Stimulated activated effector memory CD8-positive, alpha-beta T cell treated with anti-CD3 and anti-CD28 coated beads, Interleukin-12 subunit alpha, Interleukin-12 subunit beta, amount 100 ng/mL, for 72 hours (primary cell): ENCODE measurements around the gene CX3CR1.
"Not testable (repeated sequence)": the region's sequence is repeated elsewhere in the genome, so short reads cannot be mapped to it uniquely, and the experiment has no call there.

Experiments
- ATAC-seq: fragments of 150-1000 bp; cut with Tn5 transposase; 2 replicates; pipeline ENCODE4 v1.10.0; 2021
- DNase-seq, 2 donors: peaks; one replicate each; pipeline ENCODE4 v3.0.0; 2021 to 2022; ENCODE audit warnings: low spot score in 2 of 2
- H3K27ac Mint-ChIP-seq: one replicate; pipeline ENCODE4 v1.8.0; 2022; ENCODE audit warnings: mild to moderate bottlenecking, mixed read lengths
- H3K36me3 Mint-ChIP-seq: one replicate; pipeline ENCODE4 v1.8.0; 2022; ENCODE audit warnings: mild to moderate bottlenecking, mixed read lengths
- H3K4me1 Mint-ChIP-seq: one replicate; pipeline ENCODE4 v1.8.0; 2022; ENCODE audit warnings: mixed read lengths
- H3K4me3 Mint-ChIP-seq: one replicate; pipeline ENCODE4 v1.8.0; 2022; ENCODE audit warnings: mild to moderate bottlenecking, mixed read lengths
- H3K9me3 Mint-ChIP-seq: one replicate; pipeline ENCODE4 v1.8.0; 2022; ENCODE audit warnings: mixed read lengths

The CX3CR1 gene

DNA sequence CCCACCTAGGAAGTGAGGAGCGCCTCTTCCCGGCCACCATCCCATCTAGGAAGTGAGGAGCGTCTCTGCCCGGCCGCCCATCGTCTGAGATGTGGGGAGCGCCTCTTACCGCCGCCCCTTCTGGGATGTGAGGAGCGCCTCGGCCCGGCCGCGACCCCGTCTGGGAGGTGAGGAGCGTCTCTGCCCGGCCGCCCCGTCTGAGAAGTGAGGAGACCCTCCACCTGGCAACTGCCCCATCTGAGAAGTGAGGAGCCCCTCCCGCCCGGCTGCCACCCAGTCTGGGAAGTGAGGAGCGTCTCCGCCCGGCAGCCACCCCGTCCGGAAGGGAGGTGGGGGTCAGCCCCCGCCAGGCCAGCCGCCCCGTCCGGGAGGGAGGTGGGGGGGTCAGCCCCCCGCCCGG is 52.2 kb downstream of the CX3CR1 start:
- not testable (repeated sequence) for H3K4me3 Mint-ChIP-seq, H3K9me3 Mint-ChIP-seq, H3K36me3 Mint-ChIP-seq, H3K27ac Mint-ChIP-seq, ATAC-seq, DNase-seq
- peaks cover 35% of the 10 kb centered on the region for H3K4me1 Mint-ChIP-seq

DNA sequence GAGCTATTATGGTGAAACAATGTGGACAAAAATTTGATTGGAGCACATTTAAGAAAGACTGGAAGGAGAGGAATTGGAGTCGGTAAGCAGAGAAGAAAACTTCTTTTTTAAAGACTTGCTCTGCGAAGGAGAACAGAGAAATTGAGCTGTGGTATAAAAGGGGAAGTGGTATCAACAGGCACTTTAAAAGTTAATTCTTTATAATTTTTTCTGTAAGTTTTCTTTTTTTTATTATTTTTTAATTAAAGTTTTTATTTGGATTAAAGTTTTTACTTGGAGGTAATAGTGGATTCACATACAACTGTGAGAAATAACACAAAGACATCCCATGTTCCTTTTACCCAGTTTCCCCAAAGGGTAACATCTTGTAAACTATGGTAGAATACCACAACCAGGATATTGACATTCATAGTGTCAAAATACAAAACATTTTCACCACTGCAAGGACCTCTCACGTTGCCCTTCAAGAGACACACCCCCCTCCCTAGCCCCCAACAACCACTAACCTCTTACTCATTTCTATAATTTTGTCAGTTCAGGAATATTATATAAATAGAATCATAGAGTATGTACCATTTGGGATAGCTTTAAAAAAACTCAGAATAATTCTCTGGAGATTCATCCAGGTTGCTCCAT is 53.6 kb downstream of the CX3CR1 start:
- no peaks in the 10 kb centered on the region for H3K9me3 Mint-ChIP-seq
- H3K4me3 Mint-ChIP-seq: no peak overlapping the region
- no peak for DNase-seq
- H3K4me1 Mint-ChIP-seq: peaks cover 34% of the 10 kb centered on the region
- peak; percentile 45 for ATAC-seq
- H3K36me3 Mint-ChIP-seq: no peaks in the 10 kb centered on the region
- no peak overlapping the region for H3K27ac Mint-ChIP-seq

DNA sequence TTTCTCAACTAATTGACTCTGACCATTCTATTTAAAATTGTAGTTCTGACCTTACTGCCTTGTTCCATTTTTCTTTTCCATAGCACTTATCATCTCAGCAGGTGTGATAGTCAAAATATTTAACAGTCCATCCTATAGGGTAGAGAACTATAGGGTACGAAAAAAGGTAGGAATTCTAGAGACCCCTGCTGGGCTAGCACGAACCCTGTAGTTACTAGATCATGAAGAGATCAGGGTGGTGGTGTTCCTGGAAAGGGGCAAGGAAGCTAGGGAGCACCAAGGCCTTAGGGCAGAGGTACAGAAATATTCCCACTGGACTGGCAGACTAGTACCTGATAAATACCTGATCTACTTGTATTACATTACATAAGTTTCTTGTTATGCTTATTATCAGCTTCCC is 55.5 kb downstream of the CX3CR1 start:
- Mint-ChIP-seq H3K36me3 (no peaks in the 10 kb centered on the region), H3K4me3 (no peak overlapping the region), H3K4me1 (peaks cover 52% of the 10 kb centered on the region), H3K27ac (no peak overlapping the region), H3K9me3 (no peaks in the 10 kb centered on the region)
- ATAC-seq: no peak
- no peak for DNase-seq

DNA sequence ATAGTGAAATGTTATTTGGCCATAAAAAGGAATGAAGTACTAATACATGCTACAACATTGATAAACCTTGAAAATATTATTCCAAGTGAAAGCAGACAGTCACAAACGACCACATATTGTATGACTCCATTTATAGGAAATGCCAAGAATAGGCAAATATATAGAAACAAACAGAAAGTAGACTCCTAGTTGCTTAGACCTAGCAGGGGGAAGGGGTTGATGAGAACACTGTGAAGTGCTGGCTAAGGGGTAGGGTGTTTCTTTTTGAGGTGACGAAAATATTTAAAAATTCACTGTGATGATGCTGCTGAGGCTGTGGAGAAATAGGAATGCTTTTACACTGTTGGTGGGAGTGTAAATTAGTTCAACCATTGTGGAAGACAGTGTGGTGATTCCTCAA is 56.9 kb downstream of the CX3CR1 start:
- H3K27ac Mint-ChIP-seq: peak overlapping the region; percentile 70
- ATAC-seq (no peak), DNase-seq (no peak)
- no peaks in the 10 kb centered on the region for H3K9me3 Mint-ChIP-seq
- no peaks in the 10 kb centered on the region for H3K36me3 Mint-ChIP-seq
- H3K4me3 Mint-ChIP-seq: no peak overlapping the region
- peaks cover 52% of the 10 kb centered on the region for H3K4me1 Mint-ChIP-seq

DNA sequence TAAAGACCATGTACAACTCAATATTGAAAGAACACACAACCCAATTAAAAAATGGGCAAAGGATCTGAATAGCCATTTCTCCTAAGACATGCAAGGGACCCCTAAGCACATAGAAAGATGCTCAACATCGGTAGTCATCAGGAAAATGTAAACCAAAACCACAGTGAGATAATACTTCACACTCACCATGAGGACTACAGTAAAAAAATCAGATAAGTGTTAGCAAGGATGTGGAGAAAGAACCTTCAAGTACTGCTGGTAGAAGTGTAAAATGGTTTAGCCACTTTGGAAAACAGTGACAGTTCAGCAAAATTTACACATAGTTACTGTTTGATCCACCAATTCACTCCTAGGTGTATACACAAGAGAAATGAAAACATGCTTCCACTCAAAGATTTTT is 57.4 kb downstream of the CX3CR1 start:
- Mint-ChIP-seq H3K36me3 (no peaks in the 10 kb centered on the region), H3K9me3 (no peaks in the 10 kb centered on the region), H3K4me1 (peaks cover 53% of the 10 kb centered on the region), H3K4me3 (no peak overlapping the region), H3K27ac (peak overlapping the region; percentile 70)
- ATAC-seq (peak; percentile 66), DNase-seq (no peak)

DNA sequence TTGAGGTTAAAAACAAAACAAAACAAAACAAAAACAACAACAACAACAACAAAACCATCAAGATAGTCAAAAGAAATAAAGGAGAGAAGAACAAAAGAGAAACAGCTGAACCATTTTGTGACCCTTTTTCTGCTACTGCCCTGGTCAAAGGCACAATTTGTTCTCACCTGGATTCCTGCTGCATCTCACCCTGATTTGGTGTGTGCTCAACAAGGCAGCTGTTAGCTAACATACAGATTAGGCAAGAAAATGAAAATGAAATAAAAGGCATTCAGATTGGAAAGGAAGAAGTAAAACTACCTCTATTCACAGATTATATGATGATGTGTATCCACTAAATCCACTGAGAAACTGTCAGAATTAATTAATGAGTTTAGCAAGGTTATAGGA is 58.7 kb downstream of the CX3CR1 start:
- ATAC-seq: no peak
- no peak for DNase-seq
- peak overlapping the region; percentile 48 for H3K27ac Mint-ChIP-seq
- H3K36me3 Mint-ChIP-seq: no peaks in the 10 kb centered on the region
- peaks cover 66% of the 10 kb centered on the region for H3K4me1 Mint-ChIP-seq
- H3K4me3 Mint-ChIP-seq: peak overlapping the region; percentile 31
- no peaks in the 10 kb centered on the region for H3K9me3 Mint-ChIP-seq

DNA sequence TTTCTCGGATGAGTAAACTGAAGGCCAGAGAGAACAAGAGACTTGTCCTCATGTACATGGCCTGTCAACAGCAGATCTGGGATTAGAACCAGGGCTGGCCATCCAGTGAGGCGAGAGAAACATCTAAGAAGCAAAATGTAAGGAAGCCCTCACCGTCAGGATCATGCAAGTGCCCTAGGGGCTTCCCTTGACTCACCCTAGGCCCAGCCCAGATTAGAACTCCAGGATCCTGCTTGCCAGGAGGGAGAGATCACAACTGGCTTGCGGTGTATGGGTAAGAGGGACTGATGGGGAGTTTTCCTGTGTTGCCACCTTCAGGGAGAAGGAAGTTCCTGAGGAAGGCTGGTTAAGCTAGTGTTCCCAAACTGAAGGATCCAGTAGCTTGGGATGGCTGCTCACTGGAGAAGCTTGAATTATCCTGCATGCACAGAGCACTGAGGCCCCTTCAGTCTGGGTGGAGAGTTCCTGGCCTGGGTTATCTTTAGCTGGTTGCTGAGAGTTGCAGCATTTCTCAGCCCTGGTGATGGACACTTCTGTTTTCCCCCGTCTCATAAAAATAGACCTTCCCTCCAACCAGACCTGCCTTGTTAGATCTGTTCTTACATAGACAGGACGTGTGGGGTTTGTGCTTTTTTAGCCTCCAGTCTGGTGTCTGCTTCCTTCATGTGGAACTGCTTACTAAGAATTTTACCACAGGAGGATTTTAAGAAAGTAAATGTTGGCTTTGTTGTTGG is 59.3 kb downstream of the CX3CR1 start:
- peak overlapping the region; percentile 31 for H3K4me3 Mint-ChIP-seq
- peak overlapping the region; percentile 48 for H3K27ac Mint-ChIP-seq
- no peaks in the 10 kb centered on the region for H3K9me3 Mint-ChIP-seq
- no peaks in the 10 kb centered on the region for H3K36me3 Mint-ChIP-seq
- peaks cover 66% of the 10 kb centered on the region for H3K4me1 Mint-ChIP-seq
- DNase-seq (peak in 1 of 2 donors; percentile 44), ATAC-seq (peak; percentile 49)

DNA sequence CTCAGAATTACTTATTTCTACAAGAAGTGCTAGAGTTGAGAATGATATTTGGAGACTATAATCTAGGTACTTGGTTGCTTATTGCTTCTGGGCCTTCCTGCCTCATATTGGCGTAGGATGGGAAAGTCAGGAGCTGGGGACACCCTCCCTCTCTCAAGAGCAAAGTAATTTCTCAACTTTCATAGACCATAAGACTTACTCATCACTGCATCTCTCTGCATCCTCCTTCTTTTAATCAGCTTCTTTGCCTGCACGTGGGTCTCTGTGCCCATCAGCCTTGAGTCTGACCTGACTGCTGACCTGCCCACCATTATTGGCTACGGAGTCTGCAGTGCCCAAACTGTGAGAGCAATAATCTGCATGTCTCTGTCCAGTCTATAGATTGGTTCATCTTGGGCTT is 60.1 kb downstream of the CX3CR1 start:
- peak; percentile 81 for ATAC-seq
- no peak for DNase-seq

DNA sequence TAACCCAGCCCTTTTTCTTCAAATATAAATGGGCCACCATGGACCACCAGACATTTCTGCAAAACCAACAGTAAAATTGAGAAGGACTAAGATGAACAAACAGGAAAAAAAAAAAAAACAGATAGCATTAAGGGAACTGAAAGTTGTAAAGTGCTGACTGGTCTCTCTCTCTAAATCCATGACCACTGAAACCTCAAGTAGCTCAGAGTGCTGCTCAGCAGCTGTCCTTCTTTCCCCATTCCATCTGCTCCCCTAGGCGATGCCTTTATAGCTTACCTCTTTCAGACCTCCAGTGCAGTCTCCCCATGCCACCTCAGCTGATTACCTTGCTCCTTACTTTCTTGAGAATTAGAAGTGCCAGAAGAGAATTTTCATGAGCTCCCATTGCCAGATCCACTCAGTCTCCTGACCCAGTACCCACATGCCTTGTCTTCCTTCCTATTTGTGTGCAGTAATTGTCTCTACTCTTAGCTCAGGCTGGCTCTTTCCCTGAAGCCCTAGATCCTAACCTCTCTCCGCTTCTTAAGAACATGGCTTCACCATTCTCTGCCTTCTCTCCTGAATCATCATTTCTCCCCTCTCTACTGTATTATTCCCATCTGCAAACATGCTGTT is 63.6 kb downstream of the CX3CR1 start:
- H3K4me1 Mint-ChIP-seq: peaks cover 48% of the 10 kb centered on the region
- peak overlapping the region; percentile 2 for H3K4me3 Mint-ChIP-seq
- DNase-seq (no peak), ATAC-seq (peak; percentile 73)
- peak overlapping the region; percentile 36 for H3K27ac Mint-ChIP-seq
- no peaks in the 10 kb centered on the region for H3K36me3 Mint-ChIP-seq
- no peaks in the 10 kb centered on the region for H3K9me3 Mint-ChIP-seq

More for the DNA sequence above, 60.1 kb downstream of the CX3CR1 start:
- Mint-ChIP-seq H3K27ac (peak overlapping the region; percentile 32), H3K4me1 (peaks cover 67% of the 10 kb centered on the region), H3K4me3 (no peak overlapping the region), H3K36me3 (no peaks in the 10 kb centered on the region), H3K9me3 (no peaks in the 10 kb centered on the region)

DNA sequence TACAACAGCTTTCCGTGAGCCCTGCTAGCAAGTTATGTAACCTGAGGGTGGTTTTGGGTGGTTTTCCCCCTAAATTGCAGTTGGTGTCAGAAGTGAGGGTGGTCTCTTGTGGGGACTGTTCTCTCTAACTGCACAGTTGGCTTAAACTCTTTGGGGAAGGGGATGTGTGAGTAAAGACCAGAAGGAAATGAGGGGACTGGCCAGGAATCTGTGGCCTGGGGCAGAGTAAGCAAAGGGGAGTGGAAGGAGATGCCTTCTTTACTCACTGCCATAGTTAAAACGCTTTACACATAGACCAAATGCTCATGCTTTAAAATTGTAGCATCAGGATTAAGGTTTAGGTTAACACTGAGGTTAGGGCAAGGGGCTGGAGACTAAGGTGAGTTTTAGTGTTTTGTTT is 66.2 kb downstream of the CX3CR1 start:
- Mint-ChIP-seq H3K36me3 (no peaks in the 10 kb centered on the region), H3K4me3 (no peak overlapping the region), H3K9me3 (no peaks in the 10 kb centered on the region), H3K27ac (peak overlapping the region; percentile 35), H3K4me1 (peaks cover 44% of the 10 kb centered on the region)
- DNase-seq (no peak), ATAC-seq (no peak)
